UCSD-AML1 (cell line): ENCODE data around the gene DDX1.
A peak's percentile ranks its signal among the peaks of the same experiment; 100 is the strongest.

Experiments
- DNase-seq: peaks from one replicate; lab custom pipeline; 2025; ENCODE audit not compliant: unreplicated experiment; lab: John Stamatoyannopoulos, UW

DDX1 gene

DNA sequence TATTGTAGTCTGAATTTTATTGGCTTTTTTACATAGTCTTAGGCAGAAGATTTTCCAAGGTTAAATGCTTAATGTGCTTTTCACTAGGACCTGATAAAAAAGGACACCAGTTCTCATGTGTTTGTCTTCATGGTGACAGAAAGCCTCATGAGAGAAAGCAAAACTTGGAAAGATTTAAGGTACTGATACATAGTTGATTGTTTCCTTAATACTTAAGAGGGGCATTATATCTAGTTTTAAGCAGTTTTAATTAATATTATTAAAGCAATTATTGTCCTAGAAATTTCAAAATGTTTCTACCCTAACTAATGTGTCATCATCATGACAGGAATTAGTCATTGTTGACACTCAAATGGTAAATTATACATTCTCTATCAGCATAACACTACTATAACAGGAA lies 35.3 kb downstream of the DDX1 start:
- no peak for DNase-seq

DNA sequence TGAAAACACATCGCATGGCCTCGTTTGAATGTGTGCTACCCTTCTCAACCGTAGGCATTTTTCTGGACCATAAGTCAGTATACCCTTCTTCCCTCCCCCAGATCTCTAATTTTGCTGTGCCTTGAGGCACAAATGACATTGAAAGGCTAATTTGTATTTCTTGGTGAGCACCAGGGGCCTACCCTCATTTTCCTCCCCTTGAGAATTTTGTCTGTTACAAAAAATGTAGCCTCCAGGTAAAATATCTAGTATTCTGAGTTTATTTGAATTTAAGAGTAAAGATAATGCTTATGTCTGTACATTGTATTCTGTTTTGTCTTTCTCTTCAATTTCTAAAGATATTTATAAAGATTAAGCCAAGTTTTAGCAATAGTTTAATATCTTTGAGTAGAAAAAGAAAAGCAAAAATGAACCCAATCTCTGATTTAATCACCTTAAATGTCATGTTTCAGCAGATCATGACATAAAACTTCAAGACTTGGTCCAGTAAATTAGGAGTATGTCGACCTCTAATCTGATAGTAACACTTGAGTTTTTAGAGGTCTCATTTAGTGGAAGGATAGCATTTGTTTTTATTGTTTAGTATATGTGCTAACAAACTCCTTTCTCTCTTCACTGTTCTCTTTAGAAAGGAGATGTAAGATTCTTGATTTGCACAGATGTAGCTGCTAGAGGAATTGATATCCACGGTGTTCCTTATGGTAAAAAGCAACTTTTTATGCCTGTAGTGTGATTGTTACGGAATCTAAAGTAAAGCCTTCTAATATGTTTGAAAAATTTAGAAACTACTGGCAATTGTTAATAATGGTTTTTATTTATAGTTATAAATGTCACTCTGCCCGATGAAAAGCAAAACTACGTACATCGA lies 36.4 kb downstream of the DDX1 start:
- no peak for DNase-seq

DNA sequence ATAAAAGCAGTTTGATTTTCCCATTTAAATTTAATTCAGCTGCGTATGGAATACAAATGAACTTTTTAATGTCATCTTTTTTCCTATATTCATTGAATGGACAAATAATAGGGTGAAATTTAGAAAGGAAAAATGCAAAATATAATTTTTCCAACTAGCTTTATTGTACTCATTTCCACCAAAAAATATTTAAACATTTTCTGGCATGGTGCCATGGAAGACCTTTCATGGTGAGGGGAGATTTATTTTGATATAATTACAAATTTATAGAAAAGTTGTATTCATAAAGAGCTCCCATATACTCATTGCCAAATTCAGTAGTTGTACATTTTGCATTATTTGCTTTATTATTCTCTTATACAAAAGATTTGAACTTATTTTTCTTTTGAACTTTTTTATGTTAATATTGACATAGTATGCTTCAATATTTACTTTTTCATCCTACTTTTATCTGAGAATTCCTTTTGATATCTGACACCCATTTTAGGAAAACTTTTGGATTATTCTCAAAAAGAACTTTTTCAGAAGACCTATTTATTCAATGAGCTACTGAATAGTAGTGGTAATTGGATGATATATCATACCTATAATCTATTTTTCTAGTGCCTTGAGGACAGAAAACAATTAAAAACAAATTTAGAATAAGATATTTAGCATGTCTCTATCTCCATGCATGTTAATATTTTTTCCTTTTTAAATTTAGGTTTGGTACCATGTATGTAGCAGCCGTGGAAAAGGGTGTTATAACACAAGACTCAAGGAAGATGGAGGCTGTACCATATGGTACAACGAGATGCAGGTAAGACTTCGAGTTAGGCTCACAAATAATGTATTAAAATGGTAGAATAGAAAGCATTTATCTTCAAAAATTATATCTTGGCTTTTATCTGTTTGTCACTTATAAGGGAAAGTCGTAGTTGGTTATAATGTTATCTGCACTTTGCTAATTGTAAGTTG lies 37.5 kb downstream of the DDX1 start:
- DNase-seq = no peak

DNA sequence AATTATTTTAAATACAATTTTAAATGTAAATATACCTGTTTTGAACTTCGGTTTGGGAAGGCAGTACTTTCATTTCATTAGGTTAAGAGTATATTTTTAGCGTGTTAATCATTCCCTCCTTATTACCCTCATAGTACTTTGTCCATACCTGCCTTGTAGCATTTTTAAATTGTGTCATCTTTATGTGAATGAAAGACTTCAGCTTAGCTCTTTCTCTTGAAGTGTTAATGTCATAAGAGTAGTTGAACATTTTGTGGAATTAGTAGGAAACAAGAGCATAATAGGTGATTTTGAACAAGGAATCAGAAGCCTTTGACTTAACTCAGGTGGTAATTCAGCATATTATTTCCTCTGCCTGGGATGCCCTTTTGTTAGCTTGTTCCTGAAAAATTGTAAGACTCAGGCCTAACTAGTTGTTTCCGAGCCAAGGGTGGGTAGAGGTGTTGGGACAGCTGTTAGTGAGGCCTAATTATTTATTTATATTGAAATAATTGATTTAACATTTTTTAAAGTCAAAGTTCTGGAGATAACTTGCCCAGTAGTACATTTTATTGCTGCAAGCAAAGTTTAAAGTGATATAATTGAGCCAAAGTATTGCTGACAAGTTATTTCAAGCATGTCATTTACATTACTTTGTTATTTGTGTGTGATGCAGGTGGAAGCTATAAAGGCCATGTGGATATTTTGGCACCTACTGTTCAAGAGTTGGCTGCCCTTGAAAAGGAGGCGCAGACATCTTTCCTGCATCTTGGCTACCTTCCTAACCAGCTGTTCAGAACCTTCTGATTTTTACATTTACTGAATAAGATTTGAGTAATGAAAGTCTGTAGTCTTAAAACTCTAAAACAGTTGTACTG lies 38.7 kb downstream of the DDX1 start:
- DNase-seq = no peak

DNA sequence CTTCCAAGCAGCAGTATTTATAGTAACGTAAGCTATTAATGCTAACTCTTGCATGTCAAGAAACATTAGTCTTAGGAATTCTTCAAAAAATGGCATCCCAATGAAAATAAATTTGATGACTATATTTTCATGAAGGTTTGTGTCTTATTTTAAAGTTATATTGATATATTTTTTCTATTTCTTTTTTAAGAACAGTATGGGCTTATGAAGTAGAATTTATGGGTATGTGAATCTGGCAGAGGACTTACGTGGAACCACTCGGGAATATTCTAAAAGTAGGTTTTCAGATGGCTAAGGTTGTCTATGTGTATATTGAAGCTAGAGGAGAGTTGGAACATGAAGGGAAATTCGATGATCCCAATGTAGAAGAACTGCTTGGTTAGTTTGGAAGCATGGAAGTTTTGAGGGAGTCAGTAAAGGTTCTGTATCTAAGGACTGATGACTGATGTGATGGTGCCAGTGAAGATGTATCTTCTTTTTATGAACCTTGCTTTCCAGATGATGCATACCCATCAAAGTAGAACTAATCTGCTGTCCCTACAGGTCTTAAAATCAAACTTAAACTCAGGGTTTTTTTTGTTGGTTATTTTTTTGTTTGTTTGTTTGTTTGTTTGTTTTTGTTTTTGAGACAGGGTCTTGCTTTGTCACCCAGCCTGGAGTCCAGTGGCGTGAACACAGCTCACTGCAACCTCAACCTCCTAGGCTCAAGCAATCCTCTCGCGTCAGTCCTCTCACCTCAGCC lies 39.5 kb downstream of the DDX1 start:
- DNase-seq = no peak

DNA sequence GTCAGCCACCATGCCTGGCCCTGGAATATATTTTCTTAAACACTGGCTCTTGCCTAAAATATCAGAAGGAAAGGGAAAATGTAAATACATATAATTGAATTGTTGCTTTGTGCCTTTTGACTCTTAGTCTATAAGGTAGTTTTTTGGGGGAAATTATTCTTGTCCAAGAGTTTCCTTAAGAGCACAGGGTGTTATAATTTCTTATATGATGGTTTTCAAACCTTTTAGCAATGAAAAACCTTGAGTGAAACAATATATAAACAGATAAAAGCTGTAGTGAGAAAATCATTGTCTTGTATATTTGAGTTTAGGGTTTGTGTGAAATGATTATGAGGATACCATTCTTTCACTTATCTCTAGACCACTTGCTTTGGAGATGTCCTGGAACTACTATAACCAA lies 40.2 kb downstream of the DDX1 start:
- DNase-seq = no peak

DNA sequence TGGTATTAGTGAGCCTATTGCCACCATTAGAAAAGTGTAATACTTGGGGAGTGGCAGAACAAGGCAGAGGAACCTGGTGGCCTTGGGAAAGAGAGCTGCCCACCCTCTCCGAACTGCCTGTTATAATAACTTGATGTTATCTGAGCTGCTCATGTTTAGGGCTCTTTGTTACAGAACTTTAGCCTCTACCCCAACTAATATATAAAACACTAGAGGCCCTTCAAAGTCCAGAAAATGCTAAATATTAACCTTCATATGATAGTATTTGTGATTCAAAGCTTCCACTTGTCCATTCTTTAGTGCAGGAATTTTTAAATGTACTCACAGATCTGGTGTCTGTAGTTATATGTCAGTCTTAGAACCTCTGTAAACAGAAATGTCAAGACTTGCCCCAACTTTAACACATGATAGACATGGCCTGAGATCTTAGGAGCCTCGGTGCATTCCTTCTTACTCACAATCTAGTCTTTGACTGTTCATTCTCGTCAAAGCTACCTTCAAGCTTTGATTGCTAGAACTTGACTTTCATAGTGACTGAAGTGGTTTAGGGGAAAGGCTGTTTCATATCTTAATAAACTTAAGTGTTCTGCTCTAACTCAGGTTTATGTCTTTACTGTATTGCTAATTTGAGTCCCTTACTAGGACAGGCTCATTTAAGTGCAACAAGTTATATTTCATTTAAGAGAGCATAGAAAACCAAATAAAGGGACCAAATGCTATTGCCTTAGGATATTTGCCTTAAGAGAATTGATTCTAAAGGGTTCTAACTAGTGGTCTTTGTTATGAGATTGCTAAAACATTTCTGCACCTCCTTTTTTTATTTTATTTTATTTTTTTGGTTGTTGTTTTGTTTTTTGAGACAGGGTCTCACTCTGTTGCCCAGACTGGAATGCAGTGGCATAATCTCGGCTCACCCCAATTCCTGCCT lies 41.6 kb downstream of the DDX1 start:
- no peak for DNase-seq

DNA sequence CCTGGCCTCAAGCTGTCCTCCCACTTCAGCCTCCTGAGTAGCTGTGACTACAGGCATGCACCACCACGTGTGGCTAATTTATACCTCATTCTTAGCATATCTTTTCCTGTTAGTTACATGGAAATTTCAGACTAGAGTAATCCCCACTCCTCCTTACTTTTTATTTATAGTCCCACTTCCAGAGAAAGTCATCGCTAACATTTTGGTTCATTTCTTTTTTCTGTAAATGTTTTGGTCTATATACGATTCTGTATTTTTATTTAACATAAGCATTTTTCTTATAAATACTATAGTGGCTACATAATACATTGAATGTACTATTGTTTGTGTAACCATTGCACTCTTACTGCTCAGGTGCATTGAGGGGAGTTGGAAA lies 42.3 kb downstream of the DDX1 start:
- no peak for DNase-seq

DNA sequence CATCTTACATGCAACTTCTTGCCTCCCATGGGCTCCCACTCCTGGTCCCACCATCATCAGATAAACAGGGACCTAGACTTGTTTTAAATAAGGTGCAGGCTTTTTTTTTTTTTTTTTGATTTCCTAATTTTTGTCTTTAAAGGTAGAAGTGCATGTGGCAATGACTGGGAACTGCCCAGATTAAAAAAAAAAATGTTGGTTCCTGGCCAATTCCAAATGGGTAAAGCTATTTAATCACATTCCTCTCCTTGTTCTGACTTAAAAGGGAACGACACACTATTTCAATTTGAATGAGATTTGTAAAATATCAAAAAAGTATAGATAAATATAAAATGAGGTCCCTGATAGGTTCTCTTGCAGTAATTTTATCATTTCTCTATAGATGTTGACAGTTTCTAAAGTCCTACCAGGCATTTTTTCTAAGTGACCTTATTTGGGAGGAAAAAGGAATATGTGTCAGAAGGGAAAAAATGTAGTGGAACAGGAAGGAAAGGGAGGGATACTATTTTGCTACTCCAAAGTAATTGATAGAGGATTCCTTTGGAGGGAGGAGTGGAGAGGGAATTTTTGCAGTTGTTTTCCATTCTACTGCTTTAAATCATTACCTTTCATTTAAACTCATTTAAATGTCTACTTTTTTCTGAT lies 43.3 kb downstream of the DDX1 start:
- DNase-seq = no peak

DNA sequence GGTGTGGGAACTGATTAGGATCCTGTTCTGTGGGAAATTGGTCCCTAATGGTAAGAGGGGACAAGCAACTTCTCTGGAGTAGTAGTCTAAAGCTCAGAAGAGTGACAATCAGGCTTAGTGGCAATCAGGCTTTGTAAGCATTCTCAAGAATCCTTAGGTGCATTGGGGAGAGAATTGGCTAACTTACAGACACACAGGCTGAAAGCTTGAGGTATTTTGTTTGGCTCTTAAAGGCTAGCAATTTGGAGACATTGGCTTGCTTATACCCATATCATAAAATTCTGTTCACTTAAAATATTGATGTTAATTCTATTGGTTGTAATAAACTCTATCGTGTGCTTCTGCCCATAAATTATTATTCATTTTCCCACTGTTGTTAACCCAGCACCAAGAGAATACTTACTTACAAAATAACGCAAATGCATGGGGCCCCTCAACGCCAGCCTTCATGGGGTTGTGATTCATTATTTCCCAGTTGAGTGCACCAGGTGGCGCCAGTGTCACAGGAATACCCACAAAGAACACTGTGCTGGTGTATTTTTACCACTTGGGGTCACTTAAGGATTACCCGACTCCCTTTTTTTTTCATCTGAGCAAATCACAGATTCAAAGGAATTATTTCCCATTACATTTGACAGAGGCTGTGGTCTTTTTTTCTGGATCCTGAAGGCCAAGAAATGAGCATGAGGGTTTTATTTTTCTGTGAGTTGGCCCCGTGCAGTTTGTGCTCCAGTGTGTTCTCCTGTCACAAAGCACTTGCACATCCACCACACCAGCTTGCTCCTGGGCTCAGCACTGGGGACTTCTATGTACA lies 45.5 kb downstream of the DDX1 start:
- DNase-seq = peak; percentile 55

DNA sequence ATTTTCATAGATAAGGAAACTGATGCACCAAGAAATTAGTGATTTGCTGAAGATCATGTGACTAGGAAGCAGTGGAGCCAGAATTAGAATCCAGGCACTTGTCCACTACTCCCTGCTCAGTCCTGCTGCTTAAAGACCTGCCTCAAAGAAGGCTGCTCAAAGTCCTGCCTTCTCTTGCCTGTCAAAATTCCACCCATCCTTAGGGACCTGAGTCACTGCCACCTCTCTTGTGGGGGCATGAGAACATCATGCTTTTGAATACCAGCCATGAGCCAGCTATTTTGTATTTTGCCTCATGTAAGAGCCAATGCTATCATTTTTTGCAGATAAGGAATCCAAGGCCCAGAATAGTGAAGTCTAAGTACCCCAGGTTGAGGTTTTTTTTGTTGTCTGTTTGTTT lies 47.1 kb downstream of the DDX1 start:
- no peak for DNase-seq

DNA sequence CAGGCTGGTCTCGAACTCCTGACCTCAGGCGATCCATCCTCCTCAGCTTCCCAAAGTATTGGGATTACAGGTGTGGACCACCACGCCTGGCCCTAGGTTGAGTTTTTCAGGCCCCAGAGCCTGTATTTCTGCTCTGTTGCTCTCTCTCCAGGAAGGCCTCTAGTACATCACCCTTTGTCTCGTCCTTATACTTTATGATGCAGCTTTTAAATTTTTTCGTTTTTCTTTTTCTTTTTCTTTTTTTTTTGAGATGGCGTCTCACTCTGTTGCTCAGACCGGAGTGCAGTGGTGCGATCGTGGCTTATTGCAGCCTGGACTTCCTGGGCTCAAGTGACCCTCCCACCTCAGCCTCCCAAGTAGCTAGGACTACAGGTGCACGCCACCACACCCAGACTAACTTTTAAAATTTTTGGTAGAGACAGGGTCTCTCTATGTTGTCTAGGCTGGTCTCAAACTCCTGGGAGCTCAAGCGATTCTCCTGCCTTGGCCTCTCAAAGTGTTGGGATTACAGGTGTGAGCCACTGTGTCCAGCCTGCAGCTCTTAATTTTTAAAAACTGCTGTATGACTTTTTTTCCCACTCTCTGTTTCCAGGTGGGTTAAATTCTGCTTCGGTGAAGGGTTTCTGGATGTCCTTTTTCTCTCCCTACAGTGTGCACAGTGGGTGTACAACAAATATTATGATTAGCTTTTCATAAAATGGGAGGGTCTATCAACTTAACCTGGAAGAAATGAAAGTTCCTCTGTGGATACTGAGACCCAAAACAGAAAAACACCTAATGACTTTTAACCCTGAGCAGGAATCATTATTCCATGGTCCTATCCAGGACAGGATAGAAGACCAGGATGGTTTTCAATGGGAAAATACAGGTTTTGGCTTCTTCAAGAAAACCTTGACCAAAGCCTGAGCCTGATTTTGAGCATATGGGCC lies 47.9 kb downstream of the DDX1 start:
- no peak for DNase-seq

DNA sequence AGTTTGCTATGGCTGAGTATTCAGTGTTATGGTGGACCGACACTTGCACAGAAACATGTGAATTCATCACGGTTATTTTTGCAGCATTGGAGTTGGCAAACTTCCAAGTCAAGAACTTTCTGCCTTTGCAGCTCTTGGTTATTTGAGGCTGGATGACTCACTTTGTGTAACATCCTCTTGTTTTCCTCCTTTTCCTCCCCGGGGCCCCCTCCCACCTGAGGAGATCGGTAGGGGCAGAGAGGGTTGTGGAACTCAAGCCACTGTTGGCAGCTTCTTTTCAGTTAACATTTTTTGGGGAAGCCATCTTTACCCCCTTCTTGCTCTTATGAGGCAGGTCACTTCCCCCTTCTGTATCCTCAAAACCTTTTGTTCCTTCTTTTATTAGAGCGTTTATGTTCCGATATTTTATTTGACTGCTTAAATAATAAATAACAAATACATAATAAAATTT lies 48.6 kb downstream of the DDX1 start:
- DNase-seq = peak; percentile 45

DNA sequence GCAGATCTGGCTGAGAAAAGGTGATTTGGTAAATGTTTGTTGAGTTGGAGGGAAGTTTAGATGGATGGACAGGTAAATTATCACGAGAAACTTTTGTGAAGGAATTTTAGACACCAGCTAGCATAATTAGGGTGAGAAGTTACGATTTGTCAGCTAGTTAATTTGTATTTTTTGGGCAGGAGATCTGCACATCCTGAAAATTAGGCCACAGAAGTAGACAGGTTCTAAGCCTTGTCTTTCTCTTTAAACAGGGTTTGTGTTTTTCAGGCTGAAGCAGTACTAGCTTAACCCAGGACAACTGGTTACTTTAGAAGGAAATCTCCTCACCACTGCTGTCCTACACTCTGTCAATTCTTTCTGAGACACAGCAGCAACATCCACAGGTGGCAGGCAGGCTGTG lies 49.1 kb downstream of the DDX1 start:
- no peak for DNase-seq

DNA sequence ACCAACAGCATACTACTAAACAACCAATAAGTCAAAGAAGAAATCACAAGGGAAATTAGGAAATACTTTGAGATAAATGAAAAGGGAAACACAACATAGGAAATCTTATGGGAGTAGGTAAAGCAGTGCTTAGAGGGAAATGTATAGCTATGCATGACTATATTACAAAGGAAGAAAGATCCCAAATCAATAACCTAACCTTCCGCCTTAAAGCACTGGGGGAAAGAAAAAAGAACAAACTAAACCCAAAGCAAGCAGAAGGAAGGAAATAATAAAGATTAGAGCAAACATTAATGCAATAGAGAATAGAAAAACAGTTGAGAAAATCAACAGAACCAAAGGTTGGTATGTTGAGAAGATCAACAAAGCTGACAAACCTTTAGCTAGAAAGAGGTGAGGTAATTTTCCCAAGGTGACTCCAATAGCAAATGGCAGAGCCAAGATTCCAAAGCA lies 49.9 kb downstream of the DDX1 start:
- no peak for DNase-seq

DNA sequence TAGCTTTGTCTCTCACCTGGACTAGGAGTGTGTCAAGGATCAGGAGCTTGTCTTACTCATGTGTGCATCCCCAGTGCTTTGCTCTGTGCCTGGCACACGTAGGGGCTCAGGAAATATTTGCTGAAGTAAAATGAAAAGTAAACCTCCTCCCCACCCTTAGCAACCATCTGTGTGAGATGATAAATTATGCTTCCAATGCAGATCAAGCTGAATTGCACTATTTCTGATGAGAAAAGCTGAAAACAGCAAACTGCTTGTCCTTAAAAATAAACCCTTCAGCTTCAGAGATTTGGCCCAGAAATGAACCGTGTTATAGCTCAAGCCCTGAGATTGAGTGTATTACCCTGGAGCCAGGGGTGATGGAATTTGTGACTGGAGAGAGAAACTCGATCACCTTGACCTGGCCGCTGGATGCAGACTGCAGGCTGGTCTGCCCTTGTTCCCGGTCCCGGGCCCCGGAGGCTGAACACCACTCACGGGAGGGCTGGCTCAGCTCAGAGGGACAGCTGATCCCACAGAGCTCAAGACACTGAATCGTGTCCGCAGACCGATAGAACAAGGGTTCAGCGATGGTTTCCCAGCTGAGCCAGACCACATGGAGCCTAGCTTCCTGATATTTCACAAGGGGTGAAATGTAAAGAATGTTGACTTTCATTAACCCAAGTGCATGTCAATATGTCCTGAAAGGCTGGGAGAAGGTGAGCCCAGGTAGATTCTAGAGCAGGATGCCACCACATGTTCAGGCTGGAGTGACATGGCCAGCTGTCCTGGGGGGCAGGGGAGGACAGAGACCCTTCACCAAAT lies 50.5 kb downstream of the DDX1 start:
- DNase-seq = no peak
